ENCODE measurements around the gene RPS3A. TPM values are rescaled to one million over a fixed set of nuclear protein-coding genes. Genes with fewer than 3 reads are reported as not detected.
A peak's percentile ranks its signal among the peaks of the same experiment; 100 is the strongest.

Gene RPS3A
- total RNA-seq, 1 experiment from 2014 or later = 2,446 TPM

DNA sequence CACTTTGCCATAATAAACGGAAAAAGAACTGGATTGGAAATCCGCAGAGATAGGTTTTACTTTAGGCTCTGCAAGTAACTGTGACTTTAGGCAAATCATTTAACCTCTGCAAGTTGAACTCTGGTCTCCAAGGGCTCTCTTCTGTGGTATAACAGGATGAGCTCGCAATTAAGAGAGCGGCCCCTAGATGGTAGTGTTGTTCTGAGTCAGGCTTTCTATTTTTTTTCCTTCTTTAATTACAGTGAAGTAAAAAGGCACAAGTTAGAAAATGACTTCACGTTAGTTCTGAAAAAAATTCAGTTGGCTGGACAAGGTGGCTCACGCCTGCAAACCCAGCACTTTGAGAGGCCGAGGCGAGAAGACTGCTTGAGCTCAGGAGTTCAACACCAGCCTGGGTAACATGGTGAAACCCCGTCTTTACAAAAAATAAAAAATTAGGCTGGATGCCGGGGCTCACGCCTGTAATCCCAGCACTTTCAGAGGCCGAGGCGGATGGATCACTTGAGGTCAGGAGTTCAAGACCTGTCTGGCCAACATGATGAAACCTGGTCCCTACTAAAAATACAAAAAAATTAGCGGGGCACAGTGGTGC lies 18.0 kb downstream of the RPS3A start:
- no peak overlapping the region for H3K4me3 ChIP-seq (replicated peaks in 1 of 2; ENCODE audit: low read depth in 1 of 2, low read length in 2 of 2)
- BruUV-seq (replicated peaks) = no TSS peak
- H3K9me2 ChIP-seq (ENCODE audit: insufficient read depth) = no peaks in the 10 kb centered on the region
- H4K20me1 ChIP-seq (ENCODE audit: insufficient read depth) = no peaks in the 10 kb centered on the region
- H3K4me1 ChIP-seq (ENCODE audit: control insufficient read depth in 1 of 2, insufficient read depth in 2 of 2, low read length in 2 of 2) = no peaks in the 10 kb centered on the region
- intact Hi-C loops (cut with micrococcal nuclease) = loop anchor here (1.0 to 10.0 kb wide), 5 partner anchors 245 to 1277 kb away; partner anchors contain the start of gene GATB
- ChIA-PET POLR2A (interaction anchor here (1.0 kb wide), 1 partner anchor 12 kb away, joined by 5 read pairs; no protein-coding TSS in a partner anchor), CTCF (interaction anchor here (0.7 to 1.8 kb wide), 10 partner anchors 9 to 684 kb away, joined by 3 to 16 read pairs (median 4); no protein-coding TSS in a partner anchor), RAD21 (ENCODE audit: low non-redundant PET in 1 of 2, low total read pairs in 2 of 2, uncharacterized antibody in 2 of 2, unreplicated experiment in 2 of 2) (interaction anchor here in 1 of 2 experiments (1.1 kb wide), 1 partner anchor 248 kb away, joined by 3 read pairs; no protein-coding TSS in a partner anchor)
- no peaks in the 10 kb centered on the region for H3K79me2 ChIP-seq (ENCODE audit: insufficient read depth, low read length)
- H3K27ac ChIP-seq (ENCODE audit: low read depth, low read length) = no peak overlapping the region
- TF ChIP-seq TCF7L2 (IDR thresholded peaks at IDR 0.05; ENCODE audit: borderline replicate concordance, extremely low read depth, insufficient read depth, insufficient read length) (no peak), SRF (IDR thresholded peaks at IDR 0.05; ENCODE audit: low read depth) (no peak), RAD21 (IDR thresholded peaks at IDR 0.05; ENCODE audit: low read depth) (peak; percentile 90), ELF1 (IDR thresholded peaks at IDR 0.05; ENCODE audit: borderline replicate concordance, low read depth) (no peak), EZH2 (IDR thresholded peaks at IDR 0.05) (no peak), SIN3A (IDR thresholded peaks at IDR 0.05; ENCODE audit: low read depth) (no peak)
- TF ChIP-seq, protein P1, sequence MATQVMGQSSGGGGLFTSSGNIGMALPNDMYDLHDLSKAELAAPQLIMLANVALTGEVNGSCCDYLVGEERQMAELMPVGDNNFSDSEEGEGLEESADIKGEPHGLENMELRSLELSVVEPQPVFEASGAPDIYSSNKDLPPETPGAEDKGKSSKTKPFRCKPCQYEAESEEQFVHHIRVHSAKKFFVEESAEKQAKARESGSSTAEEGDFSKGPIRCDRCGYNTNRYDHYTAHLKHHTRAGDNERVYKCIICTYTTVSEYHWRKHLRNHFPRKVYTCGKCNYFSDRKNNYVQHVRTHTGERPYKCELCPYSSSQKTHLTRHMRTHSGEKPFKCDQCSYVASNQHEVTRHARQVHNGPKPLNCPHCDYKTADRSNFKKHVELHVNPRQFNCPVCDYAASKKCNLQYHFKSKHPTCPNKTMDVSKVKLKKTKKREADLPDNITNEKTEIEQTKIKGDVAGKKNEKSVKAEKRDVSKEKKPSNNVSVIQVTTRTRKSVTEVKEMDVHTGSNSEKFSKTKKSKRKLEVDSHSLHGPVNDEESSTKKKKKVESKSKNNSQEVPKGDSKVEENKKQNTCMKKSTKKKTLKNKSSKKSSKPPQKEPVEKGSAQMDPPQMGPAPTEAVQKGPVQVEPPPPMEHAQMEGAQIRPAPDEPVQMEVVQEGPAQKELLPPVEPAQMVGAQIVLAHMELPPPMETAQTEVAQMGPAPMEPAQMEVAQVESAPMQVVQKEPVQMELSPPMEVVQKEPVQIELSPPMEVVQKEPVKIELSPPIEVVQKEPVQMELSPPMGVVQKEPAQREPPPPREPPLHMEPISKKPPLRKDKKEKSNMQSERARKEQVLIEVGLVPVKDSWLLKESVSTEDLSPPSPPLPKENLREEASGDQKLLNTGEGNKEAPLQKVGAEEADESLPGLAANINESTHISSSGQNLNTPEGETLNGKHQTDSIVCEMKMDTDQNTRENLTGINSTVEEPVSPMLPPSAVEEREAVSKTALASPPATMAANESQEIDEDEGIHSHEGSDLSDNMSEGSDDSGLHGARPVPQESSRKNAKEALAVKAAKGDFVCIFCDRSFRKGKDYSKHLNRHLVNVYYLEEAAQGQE (IDR thresholded peaks at IDR 0.05; ENCODE audit: low read depth) = no peak
- TF ChIP-seq, protein P2, sequence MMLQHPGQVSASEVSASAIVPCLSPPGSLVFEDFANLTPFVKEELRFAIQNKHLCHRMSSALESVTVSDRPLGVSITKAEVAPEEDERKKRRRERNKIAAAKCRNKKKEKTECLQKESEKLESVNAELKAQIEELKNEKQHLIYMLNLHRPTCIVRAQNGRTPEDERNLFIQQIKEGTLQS (IDR thresholded peaks at IDR 0.05) = no peak
- TF ChIP-seq, protein P3, sequence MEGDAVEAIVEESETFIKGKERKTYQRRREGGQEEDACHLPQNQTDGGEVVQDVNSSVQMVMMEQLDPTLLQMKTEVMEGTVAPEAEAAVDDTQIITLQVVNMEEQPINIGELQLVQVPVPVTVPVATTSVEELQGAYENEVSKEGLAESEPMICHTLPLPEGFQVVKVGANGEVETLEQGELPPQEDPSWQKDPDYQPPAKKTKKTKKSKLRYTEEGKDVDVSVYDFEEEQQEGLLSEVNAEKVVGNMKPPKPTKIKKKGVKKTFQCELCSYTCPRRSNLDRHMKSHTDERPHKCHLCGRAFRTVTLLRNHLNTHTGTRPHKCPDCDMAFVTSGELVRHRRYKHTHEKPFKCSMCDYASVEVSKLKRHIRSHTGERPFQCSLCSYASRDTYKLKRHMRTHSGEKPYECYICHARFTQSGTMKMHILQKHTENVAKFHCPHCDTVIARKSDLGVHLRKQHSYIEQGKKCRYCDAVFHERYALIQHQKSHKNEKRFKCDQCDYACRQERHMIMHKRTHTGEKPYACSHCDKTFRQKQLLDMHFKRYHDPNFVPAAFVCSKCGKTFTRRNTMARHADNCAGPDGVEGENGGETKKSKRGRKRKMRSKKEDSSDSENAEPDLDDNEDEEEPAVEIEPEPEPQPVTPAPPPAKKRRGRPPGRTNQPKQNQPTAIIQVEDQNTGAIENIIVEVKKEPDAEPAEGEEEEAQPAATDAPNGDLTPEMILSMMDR (IDR thresholded peaks at IDR 0.05 in 2 of 3, conservative IDR thresholded peaks at IDR 0.05 in 1 of 3; ENCODE audit: borderline replicate concordance in 1 of 3, insufficient read depth in 1 of 3, low read depth in 2 of 3, low read length in 2 of 3) = peak; percentile 69 to 82 (median 73); a peak in 5 of 6 replicates
- H3K9ac ChIP-seq (ENCODE audit: low read length) = no peak overlapping the region
- H2AFZ ChIP-seq (ENCODE audit: low read depth, low read length, poor library complexity, severe bottlenecking) = no peak overlapping the region
- peaks cover 0 to 2% of the 10 kb centered on the region in 2 experiments; a peak in 1 of 4 replicates for H3K36me3 ChIP-seq (ENCODE audit: control insufficient read depth in 1 of 2, insufficient read depth in 2 of 2, low read length in 2 of 2)
- peak; percentile 37 for DNase-seq (ENCODE audit: low read depth, low spot score)
- ATAC-seq = peak; percentile 87
- no peak overlapping the region for H3K4me2 ChIP-seq (ENCODE audit: low read length)
- no peaks in the 10 kb centered on the region for H3K9me3 ChIP-seq (ENCODE audit: control insufficient read depth in 1 of 2, insufficient read depth in 1 of 2, low read depth in 1 of 2, low read length in 2 of 2)
- no peaks in the 10 kb centered on the region for H3K27me3 ChIP-seq (ENCODE audit: insufficient read depth, low read length)

All from HCT116 (cell line).